Sigmoid colon (tissue), 7 donors: ENCODE measurements around the gene TGFBI. TPM values are rescaled to one million over a fixed set of nuclear protein-coding genes. Genes with fewer than 3 reads are reported as not detected.

Source experiments
- DNase-seq: peaks from one replicate; pipeline ENCODE4 v3.0.0-alpha.2; 2019
- H3K27ac ChIP-seq, 4 donors: fragments of 200-600 bp; sonication (generic); one replicate each; pipeline ENCODE4 v1.5.1; 2016 to 2019; ENCODE audit warnings: mild to moderate bottlenecking in 1 of 4
- H3K27me3 ChIP-seq, 3 donors: fragments of 200-600 bp; sonication (generic); one replicate each; pipeline ENCODE4 v1.5.1; 2019; ENCODE audit warnings: mild to moderate bottlenecking in 1 of 3
- H3K36me3 ChIP-seq, 4 donors: fragments of 200-600 bp; sonication (generic); one replicate each; pipeline ENCODE4 v1.5.1; 2016 to 2019
- H3K4me1 ChIP-seq, 4 donors: fragments of 200-600 bp; sonication (generic); one replicate each; pipeline ENCODE4 v1.5.1; 2017 to 2019
- H3K4me3 ChIP-seq, 4 donors: fragments of 200-600 bp; sonication (generic); one replicate each; pipeline ENCODE4 v1.5.1; 2017 to 2019; ENCODE audit warnings: mild to moderate bottlenecking in 2 of 4, moderate library complexity in 1 of 4
- H3K9me3 ChIP-seq, 4 donors: fragments of 200-600 bp in 3 of 4; sonication (generic) in 3 of 4; one replicate each; pipeline versions ENCODE4 v1.5.1 to v1.6.1; 2013 to 2019
- EP300 ChIP-seq, 4 donors: sonication (generic); formaldehyde crosslinking; IDR thresholded peaks; one replicate each; pipeline ENCODE4 v1.6.1; 2017; ENCODE audit warnings: antibody characterized with exemption in 4 of 4
- POLR2A ChIP-seq, 2 donors: fragments of 450-650 bp; IDR thresholded peaks; one replicate each; pipeline ENCODE4 v1.6.1; 2016; ENCODE audit warnings: antibody characterized with exemption in 2 of 2, mild to moderate bottlenecking in 2 of 2, moderate library complexity in 2 of 2
- POLR2AphosphoS5 ChIP-seq, 4 donors: sonication (generic); formaldehyde crosslinking; IDR thresholded peaks; one replicate each; pipeline ENCODE4 v1.6.1; 2017; ENCODE audit warnings: antibody characterized with exemption in 4 of 4
- WGBS, 2 donors: extraction: QIAGEN DNeasy Blood & Tissue Kit; methylation state at CpG; one replicate each; pipeline ENCODE4 v1.1.7; 2013; 5-methylcytosine and 5-hydroxymethylcytosine counted together
- intact Hi-C: fragments of 100-400 bp; cut with DNase I; formaldehyde crosslinking; loops from one replicate; pipeline ENCODE4 v1.15.1; 2023
- polyA plus RNA-seq, 3 donors: library from polyadenylated mRNA; stranded (reverse); fragments of 200-250 nt; gene quantifications; one replicate each; pipeline ENCODE4 v1.2.3, GENCODE V29; 2013
- total RNA-seq, 4 donors: library from RNA; depleted of rRNA; stranded (reverse); fragments of >200 nt; gene quantifications; one replicate each; pipeline ENCODE4 v1.1.0, GENCODE V29; 2016
- TF ChIP-seq, protein P1 (sequence below), 4 experiments: fragments of 450-650 bp in 3 of 4; fragments of 200-600 bp in 1 of 4; IDR thresholded peaks; one replicate each; pipeline ENCODE4 v1.5.1; 2016 to 2019; ENCODE audit warnings: antibody characterized with exemption in 4 of 4, mild to moderate bottlenecking in 3 of 4, moderate library complexity in 2 of 4
- donor health status: healthy with polysubstance abuse.
- donor health status: Bipolar disorder and iron deficiency.
- donor health status: healthy.

TGFBI gene
- total and polyA plus RNA-seq, 7 donors: 48.6 to 178 (median 67.4) TPM

DNA sequence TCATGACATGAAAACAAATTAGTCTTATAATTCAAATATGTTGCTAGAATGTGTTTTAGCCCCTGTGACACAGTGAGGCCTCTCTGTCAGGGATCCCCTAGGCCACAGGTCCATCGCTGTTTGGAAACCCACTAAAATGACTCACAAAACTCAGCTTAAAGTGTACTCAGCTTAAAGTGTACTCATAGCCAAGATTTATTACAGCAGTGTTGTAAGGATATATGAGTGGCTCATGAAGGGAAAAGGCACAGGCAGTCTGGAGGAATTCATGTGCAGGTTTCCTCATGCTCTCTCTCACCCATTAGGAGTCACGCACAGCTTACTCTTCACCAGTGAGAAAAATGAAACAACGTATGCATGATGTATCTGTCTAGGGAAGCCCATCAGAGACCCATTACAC lies 24.4 kb upstream of the TGFBI start:
- DNase-seq: no peak
- no peak overlapping the region for H3K4me3 ChIP-seq
- TF ChIP-seq POLR2AphosphoS5 (IDR thresholded peaks at IDR 0.05) (no peak), POLR2A (IDR thresholded peaks at IDR 0.05) (no peak), EP300 (IDR thresholded peaks at IDR 0.05) (no peak)
- TF ChIP-seq, protein P1, sequence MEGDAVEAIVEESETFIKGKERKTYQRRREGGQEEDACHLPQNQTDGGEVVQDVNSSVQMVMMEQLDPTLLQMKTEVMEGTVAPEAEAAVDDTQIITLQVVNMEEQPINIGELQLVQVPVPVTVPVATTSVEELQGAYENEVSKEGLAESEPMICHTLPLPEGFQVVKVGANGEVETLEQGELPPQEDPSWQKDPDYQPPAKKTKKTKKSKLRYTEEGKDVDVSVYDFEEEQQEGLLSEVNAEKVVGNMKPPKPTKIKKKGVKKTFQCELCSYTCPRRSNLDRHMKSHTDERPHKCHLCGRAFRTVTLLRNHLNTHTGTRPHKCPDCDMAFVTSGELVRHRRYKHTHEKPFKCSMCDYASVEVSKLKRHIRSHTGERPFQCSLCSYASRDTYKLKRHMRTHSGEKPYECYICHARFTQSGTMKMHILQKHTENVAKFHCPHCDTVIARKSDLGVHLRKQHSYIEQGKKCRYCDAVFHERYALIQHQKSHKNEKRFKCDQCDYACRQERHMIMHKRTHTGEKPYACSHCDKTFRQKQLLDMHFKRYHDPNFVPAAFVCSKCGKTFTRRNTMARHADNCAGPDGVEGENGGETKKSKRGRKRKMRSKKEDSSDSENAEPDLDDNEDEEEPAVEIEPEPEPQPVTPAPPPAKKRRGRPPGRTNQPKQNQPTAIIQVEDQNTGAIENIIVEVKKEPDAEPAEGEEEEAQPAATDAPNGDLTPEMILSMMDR (IDR thresholded peaks at IDR 0.05): no peak
- WGBS, 2 donors: 96% methylated on average over 3 of the region's 3 CpGs
- peaks cover 0 to 26% (median 18%) of the 10 kb centered on the region in 4 donors for H3K4me1 ChIP-seq
- H3K27ac ChIP-seq: peak overlapping the region in 1 of 4 donors; percentile 6
- H3K36me3 ChIP-seq: no peaks in the 10 kb centered on the region
- H3K9me3 ChIP-seq: no peaks in the 10 kb centered on the region
- intact Hi-C loops: no loop called here
- no peaks in the 10 kb centered on the region for H3K27me3 ChIP-seq

DNA sequence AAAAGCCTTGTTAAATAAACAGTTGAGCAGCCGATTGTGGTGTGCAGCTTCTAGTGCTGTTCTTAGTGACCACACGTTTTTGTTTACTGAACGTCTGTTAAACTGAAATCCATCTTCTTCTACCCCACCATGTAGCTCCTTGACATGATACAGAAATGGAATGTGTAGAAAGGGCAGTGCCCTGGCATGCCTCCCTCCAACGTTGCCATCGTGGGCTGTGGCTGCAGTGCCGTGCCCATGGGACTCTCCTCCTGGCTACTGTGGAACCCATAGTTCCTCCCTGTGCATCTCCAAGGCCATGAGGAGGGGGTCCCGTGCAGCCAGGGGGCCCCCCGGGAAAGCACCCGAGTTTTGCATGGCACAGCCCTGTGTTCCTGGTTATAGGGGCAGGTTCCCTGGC lies 23.3 kb upstream of the TGFBI start:
- H3K27ac ChIP-seq: peak overlapping the region in 1 of 4 donors; percentile 54
- TF ChIP-seq POLR2A (IDR thresholded peaks at IDR 0.05) (no peak), POLR2AphosphoS5 (IDR thresholded peaks at IDR 0.05) (no peak), EP300 (IDR thresholded peaks at IDR 0.05) (no peak)
- TF ChIP-seq, protein P1 (IDR thresholded peaks at IDR 0.05): no peak
- H3K27me3 ChIP-seq: no peaks in the 10 kb centered on the region

DNA sequence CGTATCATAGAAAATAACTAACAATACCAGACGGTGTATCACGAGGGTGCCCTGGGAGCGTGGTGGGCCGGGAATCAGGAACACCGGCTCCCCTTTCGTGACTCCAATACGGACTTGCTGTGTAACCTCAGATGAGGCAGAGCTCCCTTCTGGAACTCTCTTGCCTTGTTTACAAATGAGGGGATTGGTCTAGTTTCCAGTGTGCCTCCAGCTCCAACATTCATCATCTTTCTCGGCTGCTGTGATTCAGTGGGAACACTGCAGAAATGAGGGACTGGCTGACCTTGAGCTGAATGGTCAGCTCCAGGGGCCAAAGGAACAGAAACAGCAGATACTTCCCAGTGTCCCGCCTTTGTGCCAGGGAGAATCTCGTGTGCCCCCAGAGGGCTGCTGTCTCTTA lies 22.6 kb upstream of the TGFBI start:
- H3K4me3 ChIP-seq: no peak overlapping the region
- peaks cover 0 to 35% (median 22%) of the 10 kb centered on the region in 4 donors for H3K4me1 ChIP-seq
- no peaks in the 10 kb centered on the region for H3K27me3 ChIP-seq
- H3K9me3 ChIP-seq: no peaks in the 10 kb centered on the region
- H3K27ac ChIP-seq: peak overlapping the region in 2 of 4 donors; percentile 41 to 54
- intact Hi-C loops: loop anchor here (5.0 kb wide), 1 partner anchor 59 kb away; no protein-coding TSS in a partner anchor
- DNase-seq: no peak
- no peaks in the 10 kb centered on the region for H3K36me3 ChIP-seq
- TF ChIP-seq EP300 (IDR thresholded peaks at IDR 0.05) (no peak), POLR2AphosphoS5 (IDR thresholded peaks at IDR 0.05) (no peak), POLR2A (IDR thresholded peaks at IDR 0.05) (no peak)
- TF ChIP-seq, protein P1 (IDR thresholded peaks at IDR 0.05): no peak
- WGBS, 2 donors: 72 to 78% methylated on average over 11 of the region's 11 CpGs

More for the DNA sequence above, 23.3 kb upstream of the TGFBI start:
- peaks cover 0 to 28% (median 18%) of the 10 kb centered on the region in 4 donors for H3K4me1 ChIP-seq
- H3K36me3 ChIP-seq: no peaks in the 10 kb centered on the region
- intact Hi-C loops: loop anchor here (5.0 kb wide), 1 partner anchor 58 kb away; no protein-coding TSS in a partner anchor
- no peak overlapping the region for H3K4me3 ChIP-seq
- no peaks in the 10 kb centered on the region for H3K9me3 ChIP-seq
- 72 to 81% methylated on average over 9 of the region's 9 CpGs for WGBS, 2 donors
- DNase-seq: no peak

DNA sequence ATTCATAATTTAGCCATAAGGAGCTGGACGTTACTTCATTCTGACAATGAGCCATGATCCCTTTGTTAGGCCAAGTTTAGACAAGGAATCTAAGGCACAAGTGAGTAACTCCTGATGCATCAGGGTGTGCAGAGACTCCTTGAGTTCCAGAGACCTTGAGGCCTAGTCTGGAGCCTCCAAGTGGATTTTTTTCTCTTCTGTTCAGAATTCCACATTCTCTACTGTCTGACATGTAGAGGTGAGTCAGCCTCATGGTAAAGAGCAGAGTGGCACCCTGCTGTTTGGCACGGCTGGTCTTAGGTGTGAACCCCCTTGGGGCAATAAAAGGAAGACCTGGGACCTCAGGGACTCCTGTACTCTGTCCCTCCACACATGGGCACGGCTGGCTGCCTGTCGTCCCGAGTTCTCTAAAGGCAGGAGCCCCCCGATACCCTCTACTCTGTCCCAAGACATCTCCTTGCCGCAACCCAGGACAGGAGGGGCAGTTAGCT lies 22.0 kb upstream of the TGFBI start:
- no peak for DNase-seq
- Histone ChIP-seq H3K4me3 (no peak overlapping the region), H3K9me3 (no peaks in the 10 kb centered on the region), H3K27ac (peak overlapping the region in 3 of 4 donors; percentile 13 to 54 (median 41)), H3K36me3 (no peaks in the 10 kb centered on the region), H3K27me3 (no peaks in the 10 kb centered on the region), H3K4me1 (peaks cover 0 to 42% (median 27%) of the 10 kb centered on the region in 4 donors)
- 89 to 91% methylated on average over 7 of the region's 7 CpGs for WGBS, 2 donors
- intact Hi-C loops: loop anchor here (5.0 kb wide), 1 partner anchor 60 kb away; no protein-coding TSS in a partner anchor
- TF ChIP-seq, protein P1 (IDR thresholded peaks at IDR 0.05): no peak
- TF ChIP-seq POLR2AphosphoS5 (IDR thresholded peaks at IDR 0.05): peak in 1 of 4 donors; percentile 30
- no peak for TF ChIP-seq POLR2A (IDR thresholded peaks at IDR 0.05)
- no peak for TF ChIP-seq EP300 (IDR thresholded peaks at IDR 0.05)
